Sciatic nerve (tissue), 2 donors: ENCODE results near the gene SPDYE17. TPM values are rescaled to one million over a fixed set of nuclear protein-coding genes. Genes with fewer than 3 reads are reported as not detected.
"Not testable (repeated sequence)": the region's sequence is repeated elsewhere in the genome, so short reads cannot be mapped to it uniquely, and the experiment has no call there.

ENCODE experiments used
- ATAC-seq: fragments of 200-7000 bp; cut with Tn5 transposase; one replicate; pipeline ENCODE4 v1.9.1; 2020; ENCODE audit warnings: mild to moderate bottlenecking, moderate library complexity
- DNase-seq: peaks from one replicate; pipeline ENCODE4 v3.0.0-alpha.2; 2020; ENCODE audit warnings: low spot score
- intact Hi-C: fragments of 100-400 bp; cut with DNase I; formaldehyde crosslinking; loops from one replicate; pipeline ENCODE4 v1.14.2; 2022
- total RNA-seq: library from RNA; stranded (reverse); fragmentation: NEBNext Ultra II Directional; extraction: Animal tissue kit (Norgen Biotek cat#: 25700); gene quantifications from one replicate; pipeline ENCODE4 v1.2.1, GENCODE V29; 2021
- donor health status: DM: no; HTN: no; CAD: no.
- donor health status: DM: no; HTN: no; CAD: no.

The SPDYE17 gene
- total RNA-seq, 1 donor from 2014 or later = not detected

DNA sequence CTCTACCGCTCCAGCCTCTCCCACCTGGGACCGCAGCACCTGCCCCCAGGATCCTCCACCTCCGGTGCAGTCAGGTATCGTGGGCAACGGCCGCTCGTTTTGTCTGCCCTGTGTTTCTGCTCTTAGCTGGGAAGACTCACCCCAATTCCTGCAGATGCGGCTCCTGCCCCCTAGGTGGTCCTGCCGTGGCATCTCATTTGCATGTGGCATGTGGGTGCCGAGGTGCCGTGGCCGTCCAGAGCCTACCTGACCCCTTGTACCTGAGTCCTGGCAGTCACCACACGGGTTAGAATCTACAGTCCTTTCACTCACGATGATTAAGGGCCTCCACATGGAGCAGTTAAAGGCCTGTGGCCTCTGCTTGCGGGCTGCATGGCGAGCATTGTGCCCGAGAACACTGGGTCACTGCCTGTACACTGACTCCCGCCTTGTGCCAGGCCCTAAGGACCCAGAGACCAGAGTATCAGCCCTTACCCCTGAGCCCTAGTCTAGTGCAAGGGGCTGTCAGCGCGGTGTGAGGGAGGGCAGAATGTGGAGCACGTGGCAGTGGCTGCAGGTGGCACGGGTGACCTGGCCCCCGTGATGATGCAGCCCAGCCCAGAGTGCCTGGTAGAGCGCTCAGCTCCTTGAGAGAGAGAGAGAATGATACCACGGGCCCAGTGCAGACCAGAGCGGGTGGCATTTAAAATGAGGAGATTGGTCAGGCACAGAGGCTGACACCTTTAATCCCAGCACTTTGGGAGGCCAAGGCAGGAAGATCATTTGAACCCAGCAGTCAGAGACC lies 50.8 kb downstream of the SPDYE17 start:
- DNase-seq, ATAC-seq, intact Hi-C loops: not testable (repeated sequence)

DNA sequence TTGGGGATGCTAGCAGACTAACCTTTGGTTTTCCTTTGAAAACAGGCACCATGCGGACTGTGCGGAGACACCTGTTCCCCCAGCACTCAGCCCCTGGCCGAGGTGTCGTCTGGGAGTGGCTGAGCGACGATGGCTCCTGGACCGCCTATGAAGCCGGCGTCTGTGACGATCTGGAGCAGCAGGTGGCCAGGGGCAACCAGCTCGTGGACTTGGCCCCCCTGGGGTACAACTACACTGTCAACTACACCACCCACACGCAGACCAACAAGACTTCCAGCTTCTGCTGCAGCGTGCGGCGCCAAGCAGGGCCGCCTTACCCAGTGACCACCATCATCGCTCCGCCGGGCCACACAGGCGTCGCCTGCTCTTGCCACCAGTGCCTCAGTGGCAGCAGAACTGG lies 51.6 kb downstream of the SPDYE17 start:
- ATAC-seq, intact Hi-C loops, DNase-seq: not testable (repeated sequence)

DNA sequence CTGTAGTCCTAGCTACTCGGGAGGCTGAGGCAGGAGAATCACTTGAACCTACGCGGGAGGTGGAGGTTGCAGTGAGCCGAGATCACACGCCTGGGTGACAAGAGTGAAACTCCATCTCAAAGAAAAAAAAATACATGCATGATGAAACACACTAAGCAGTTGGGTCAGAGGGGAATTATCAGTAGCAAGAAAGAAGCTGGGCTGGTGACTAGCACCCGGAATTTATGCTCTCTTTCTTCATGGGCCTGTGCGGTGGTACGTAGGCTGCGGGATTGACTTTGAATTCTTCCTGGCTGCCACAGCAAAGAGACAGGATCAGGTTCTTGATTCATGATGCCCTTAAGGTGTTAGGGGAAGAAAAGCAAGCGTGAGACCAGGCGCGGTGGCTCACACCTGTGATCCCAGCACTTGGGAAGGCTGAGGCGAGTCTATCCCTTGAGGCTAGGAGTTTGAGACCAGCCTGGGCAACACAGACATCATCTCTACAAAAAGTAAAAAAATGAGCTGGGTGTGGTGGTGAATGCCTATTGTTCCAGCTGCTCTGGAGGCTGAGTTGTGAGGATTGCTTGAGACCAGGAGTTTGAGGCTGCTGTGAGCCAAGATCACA lies 54.3 kb downstream of the SPDYE17 start:
- intact Hi-C loops, DNase-seq, ATAC-seq: not testable (repeated sequence)

DNA sequence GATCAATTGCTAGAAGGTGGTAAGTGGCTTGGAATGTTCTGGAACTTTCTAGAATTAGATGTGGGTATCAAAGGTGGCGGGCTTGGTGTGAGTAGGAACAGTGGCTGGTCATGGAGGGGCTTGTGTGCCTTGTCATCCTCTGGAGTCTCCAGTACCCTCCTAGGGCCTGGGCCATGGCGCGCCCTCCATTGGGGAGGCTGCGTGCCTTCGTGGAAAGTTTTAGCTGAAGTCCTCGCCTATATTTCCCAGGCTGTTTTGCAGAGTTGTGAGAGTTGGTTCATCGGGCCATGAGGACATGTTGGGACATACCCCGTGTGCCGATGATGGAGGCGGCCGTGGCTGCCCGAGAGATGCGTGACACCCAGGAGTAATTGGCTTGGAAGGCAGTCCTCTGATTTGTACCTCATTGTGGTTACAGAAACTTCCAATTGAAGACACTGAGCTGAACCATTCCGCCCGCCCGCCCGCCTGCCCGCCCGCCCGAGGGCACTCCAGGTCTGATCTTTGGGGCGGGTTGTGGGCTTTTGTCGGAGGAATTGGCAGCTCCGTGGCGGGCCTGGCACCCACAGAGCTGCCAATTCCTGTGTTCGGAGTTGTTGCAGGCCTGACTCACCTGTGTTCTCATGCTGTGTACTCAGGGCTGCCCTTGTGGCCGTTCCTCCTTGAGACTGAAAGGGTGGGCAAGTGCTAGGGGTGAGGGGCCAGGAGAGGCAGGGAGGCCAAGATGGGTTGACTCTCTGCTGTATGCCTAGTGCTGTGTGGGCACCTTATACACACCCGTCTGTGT lies 57.2 kb downstream of the SPDYE17 start:
- DNase-seq, intact Hi-C loops, ATAC-seq: not testable (repeated sequence)

DNA sequence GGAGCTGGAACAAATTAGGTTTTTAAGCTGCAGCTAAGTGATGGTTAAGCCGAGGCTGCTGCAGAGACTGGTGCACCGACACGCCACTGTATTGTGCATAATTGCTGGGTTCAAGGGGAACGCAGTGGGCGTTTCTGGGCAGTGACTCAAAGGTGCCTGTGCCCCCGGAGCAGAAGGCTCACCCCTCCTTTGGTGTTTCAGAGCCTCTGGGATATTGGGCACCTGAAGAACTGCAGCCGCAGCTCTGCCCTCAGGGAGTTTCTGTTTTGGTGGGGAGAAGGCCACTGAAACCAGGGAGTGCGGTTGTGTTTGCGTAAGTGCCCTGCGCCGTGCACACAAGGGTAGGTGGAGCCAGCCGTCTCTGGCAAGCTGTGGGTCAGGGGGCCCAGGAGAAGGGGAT lies 57.8 kb downstream of the SPDYE17 start:
- ATAC-seq, DNase-seq, intact Hi-C loops: not testable (repeated sequence)

DNA sequence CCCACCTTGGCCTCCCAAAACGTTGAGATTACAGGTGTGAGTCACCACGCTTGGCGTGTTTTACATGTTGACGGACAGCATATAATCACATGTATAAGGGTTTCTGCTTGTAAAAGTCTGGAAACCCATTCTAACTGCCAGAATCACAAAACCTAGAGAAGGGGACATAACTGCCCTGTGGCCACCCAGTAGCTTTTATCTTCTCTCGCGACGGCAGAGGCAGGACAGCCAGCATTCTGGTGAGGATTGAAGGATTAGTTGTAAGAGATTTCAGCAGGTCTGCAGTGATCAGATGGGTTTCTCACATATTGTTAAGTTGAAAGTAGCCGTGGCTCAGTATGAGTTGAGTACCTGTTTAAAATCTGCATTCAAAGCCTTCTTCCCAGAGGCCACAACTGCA lies 59.8 kb downstream of the SPDYE17 start:
- intact Hi-C loops, ATAC-seq, DNase-seq: not testable (repeated sequence)

Other genes starting within 250 kb of the SPDYE17 start
- 1.5 TPM for gene SPDYE18, start 30.2 kb upstream of the SPDYE17 start, total RNA-seq
- gene CCDC146, start 90.3 kb upstream of the SPDYE17 start, total RNA-seq = 26.4 TPM
- gene FGL2, start 167.5 kb upstream of the SPDYE17 start, total RNA-seq = 269 TPM